Stomach (tissue), 9 donors: ENCODE results near the gene ATN1. TPM values are rescaled to one million over a fixed set of nuclear protein-coding genes. Genes with fewer than 3 reads are reported as not detected.
A peak's percentile ranks its signal among the peaks of the same experiment; 100 is the strongest.

Experiments
- DNase-seq, 2 donors: peaks; one replicate each; pipeline versions ENCODE4 v3.0.0 to v3.0.0-alpha.2; 2013 to 2019
- H3K27ac ChIP-seq, 5 donors: fragments of 200-600 bp in 4 of 5; sonication (generic) in 4 of 5; one replicate each; pipeline ENCODE4 v1.5.1; 2013 to 2019; ENCODE audit warnings: mild to moderate bottlenecking in 1 of 5, moderate library complexity in 1 of 5
- H3K27me3 ChIP-seq, 3 donors: fragments of 200-600 bp; sonication (generic); one replicate each; pipeline ENCODE4 v1.5.1; 2017 to 2019; ENCODE audit warnings: mixed run types in 1 of 3
- H3K36me3 ChIP-seq, 4 donors: fragments of 200-600 bp; sonication (generic); 1 replicate in 3 of 4; 2 replicates in 1 of 4; pipeline ENCODE4 v1.5.1; 2016 to 2019
- H3K4me1 ChIP-seq, 4 donors: fragments of 200-600 bp; sonication (generic); one replicate each; pipeline ENCODE4 v1.5.1; 2016 to 2019
- H3K4me3 ChIP-seq, 4 donors: fragments of 200-600 bp; sonication (generic) in 3 of 4; one replicate each; pipeline ENCODE4 v1.5.1; 2016 to 2019; ENCODE audit warnings: mild to moderate bottlenecking in 1 of 4
- H3K9me3 ChIP-seq, 4 donors: fragments of 200-600 bp; sonication (generic); one replicate each; pipeline ENCODE4 v1.5.1; 2016 to 2019
- CTCF ChIP-seq, 7 experiments: fragments of 450-650 bp in 4 of 7; fragments of 200-600 bp in 3 of 7; sonication (generic) in 3 of 7; IDR thresholded peaks; one replicate each; pipeline ENCODE4 v1.5.1; 2016 to 2019; ENCODE audit warnings: antibody characterized with exemption in 7 of 7, control low read depth in 2 of 7, mild to moderate bottlenecking in 1 of 7
- EP300 ChIP-seq: sonication (generic); formaldehyde crosslinking; IDR thresholded peaks from one replicate; pipeline ENCODE4 v1.6.1; 2017; ENCODE audit warnings: antibody characterized with exemption
- POLR2A ChIP-seq, 4 donors: fragments of 450-650 bp; IDR thresholded peaks; one replicate each; pipeline ENCODE4 v1.6.1; 2016; ENCODE audit warnings: antibody characterized with exemption in 4 of 4, control low read depth in 2 of 4, mild to moderate bottlenecking in 1 of 4, moderate library complexity in 1 of 4
- POLR2AphosphoS5 ChIP-seq, 3 donors: sonication (generic); formaldehyde crosslinking; IDR thresholded peaks; one replicate each; pipeline ENCODE4 v1.6.1; 2016; ENCODE audit warnings: antibody characterized with exemption in 3 of 3
- WGBS, 5 donors: extraction: QIAGEN DNeasy Blood & Tissue Kit in 3 of 5; methylation state at CpG; one replicate each; pipeline versions ENCODE4 v1.1.5 to v1.1.7; 2013 to 2018; 5-methylcytosine and 5-hydroxymethylcytosine counted together
- intact Hi-C: fragments of 100-400 bp; cut with DNase I; formaldehyde crosslinking; loops from one replicate; pipeline ENCODE4 v1.15.1; 2023; ENCODE audit warnings: low total_unique reads
- polyA plus RNA-seq, 3 donors: library from polyadenylated mRNA; stranded (reverse); fragments of 200-250 nt; gene quantifications; one replicate each; pipeline ENCODE4 v1.2.3, GENCODE V29; 2013
- total RNA-seq, 5 donors: library from RNA; depleted of rRNA; stranded (reverse); fragments of >200 nt; gene quantifications; one replicate each; pipeline versions ENCODE4 v1.1.0 to v1.2.3, GENCODE V29; 2014 to 2016
- donor health status: healthy with polysubstance abuse.
- donor health status: Bipolar disorder and iron deficiency.
- donor health status: healthy.

The ATN1 gene
- total and polyA plus RNA-seq, 8 donors, result 23.3 to 694 (median 73.5) TPM

GRCh38 chr12:6965026-6965661 lies 37.4 kb downstream of the ATN1 start:
- TF ChIP-seq CTCF (IDR thresholded peaks at IDR 0.05) (peak in 5 of 7 experiments; percentile 89 to 95 (median 90)), EP300 (no peak), POLR2A (IDR thresholded peaks at IDR 0.05) (peak in 1 of 4 donors; percentile 14), POLR2AphosphoS5 (IDR thresholded peaks at IDR 0.05) (peak; percentile 45 to 92 (median 54))
- intact Hi-C loops, result no loop called here
- no peaks in the 10 kb centered on the region for H3K9me3 ChIP-seq
- peak; percentile 91 to 97 for DNase-seq
- peaks cover 69 to 90% (median 83%) of the 10 kb centered on the region in 4 donors for H3K4me1 ChIP-seq
- H3K27ac ChIP-seq, result peak overlapping the region; percentile 93 to 97 (median 96)
- peak overlapping the region; percentile 47 to 68 (median 58) for H3K4me3 ChIP-seq
- WGBS, 5 donors, result 13 to 20% (median 14%) methylated on average over 12 of the region's 12 CpGs
- H3K36me3 ChIP-seq, result peaks cover 38 to 46% (median 44%) of the 10 kb centered on the region in 4 donors
- H3K27me3 ChIP-seq, result no peaks in the 10 kb centered on the region

- DNase-seq, result no peak
- Histone ChIP-seq H3K27ac (peak overlapping the region in 4 of 5 donors; percentile 93 to 97 (median 96)), H3K4me3 (peak overlapping the region in 1 of 4 donors; percentile 62), H3K36me3 (peaks cover 37 to 46% (median 39%) of the 10 kb centered on the region in 4 donors), H3K9me3 (no peaks in the 10 kb centered on the region), H3K27me3 (no peaks in the 10 kb centered on the region), H3K4me1 (peaks cover 63 to 84% (median 79%) of the 10 kb centered on the region in 4 donors)
- intact Hi-C loops, result no loop called here
- WGBS, 5 donors, result 48 to 64% (median 57%) methylated on average over 4 of the region's 4 CpGs
- TF ChIP-seq POLR2AphosphoS5 (IDR thresholded peaks at IDR 0.05) (no peak), POLR2A (IDR thresholded peaks at IDR 0.05) (no peak)
Measured at GRCh38 chr12:6965714-6966113, 38.0 kb downstream of the ATN1 start.

GRCh38 chr12:6966351-6966750 lies 38.6 kb downstream of the ATN1 start:
- intact Hi-C loops, result no loop called here
- Histone ChIP-seq H3K36me3 (peaks cover 37 to 46% (median 39%) of the 10 kb centered on the region in 4 donors), H3K4me3 (no peak overlapping the region), H3K27ac (peak overlapping the region in 3 of 5 donors; percentile 94 to 96 (median 94)), H3K4me1 (peaks cover 57 to 79% (median 75%) of the 10 kb centered on the region in 4 donors), H3K27me3 (no peaks in the 10 kb centered on the region), H3K9me3 (no peaks in the 10 kb centered on the region)
- no peak for DNase-seq
- no peak for TF ChIP-seq CTCF (IDR thresholded peaks at IDR 0.05)
- TF ChIP-seq POLR2AphosphoS5 (IDR thresholded peaks at IDR 0.05), result no peak
- TF ChIP-seq POLR2A (IDR thresholded peaks at IDR 0.05), result no peak
- WGBS, 5 donors, result 47 to 65% (median 52%) methylated on average over 7 of the region's 7 CpGs

- Histone ChIP-seq H3K27ac (peak overlapping the region; percentile 15 to 96 (median 94)), H3K4me3 (no peak overlapping the region), H3K27me3 (no peaks in the 10 kb centered on the region), H3K36me3 (peaks cover 37 to 46% (median 39%) of the 10 kb centered on the region in 4 donors), H3K4me1 (peaks cover 48 to 79% (median 73%) of the 10 kb centered on the region in 4 donors), H3K9me3 (no peaks in the 10 kb centered on the region)
- TF ChIP-seq POLR2AphosphoS5 (IDR thresholded peaks at IDR 0.05) (no peak), CTCF (IDR thresholded peaks at IDR 0.05) (no peak), POLR2A (IDR thresholded peaks at IDR 0.05) (no peak), EP300 (no peak)
- 45 to 74% (median 60%) methylated on average over 10 of the region's 10 CpGs for WGBS, 5 donors
- peak in 1 of 2 donors; percentile 9 for DNase-seq
- intact Hi-C loops, result no loop called here
Measured at GRCh38 chr12:6967651-6968100, 39.9 kb downstream of the ATN1 start.
